Mesendoderm (in vitro differentiated cells): ENCODE data around the gene SEMA4G.

Source experiments
- DNase-seq: peaks from one replicate; pipeline ENCODE4 v3.0.0; 2013
- H2AK5ac ChIP-seq: 2 replicates; pipeline ENCODE4 v1.6.1; 2013; ENCODE audit warnings: low read length, inconsistent platforms
- H2BK120ac ChIP-seq: 2 replicates; pipeline ENCODE4 v1.6.1; 2013; ENCODE audit warnings: low read depth, mild to moderate bottlenecking, low read length, moderate library complexity, mixed read lengths
- H2BK15ac ChIP-seq: replicated peaks from 2 replicates; pipeline ENCODE4 v1.6.1; 2013; ENCODE audit warnings: low read depth, mild to moderate bottlenecking, moderate library complexity
- H2BK5ac ChIP-seq: 2 replicates; pipeline ENCODE4 v1.6.1; 2013; ENCODE audit warnings: low read length, inconsistent platforms
- H3K18ac ChIP-seq: 2 replicates; pipeline ENCODE4 v1.6.1; 2013; ENCODE audit warnings: mild to moderate bottlenecking, low read length, mixed read lengths
- H3K23ac ChIP-seq: one replicate; pipeline ENCODE4 v1.6.1; 2013; ENCODE audit warnings: low read length
- H3K27ac ChIP-seq: 2 replicates; pipeline ENCODE4 v1.5.1; 2013; ENCODE audit warnings: low read depth, mild to moderate bottlenecking, inconsistent platforms, low read length, moderate library complexity
- H3K27me3 ChIP-seq: 2 replicates; pipeline ENCODE4 v1.6.1; 2013; ENCODE audit warnings: low read length, control low read depth, mild to moderate bottlenecking, inconsistent platforms; ENCODE audit not compliant: insufficient read depth, poor library complexity
- H3K36me3 ChIP-seq: 2 replicates; pipeline ENCODE4 v1.6.1; 2013; ENCODE audit warnings: low read length, inconsistent platforms; ENCODE audit not compliant: control insufficient read depth, insufficient read depth
- H3K4ac ChIP-seq: one replicate; pipeline ENCODE4 v1.6.1; 2013; ENCODE audit warnings: low read depth, mild to moderate bottlenecking, low read length, moderate library complexity
- H3K4me1 ChIP-seq: 2 replicates; pipeline ENCODE4 v1.6.1; 2013; ENCODE audit warnings: low read depth, low read length, inconsistent platforms; ENCODE audit not compliant: control insufficient read depth
- H3K4me2 ChIP-seq: 2 replicates; pipeline ENCODE4 v1.6.1; 2013; ENCODE audit warnings: low read length
- H3K4me3 ChIP-seq: 2 replicates; pipeline ENCODE4 v1.5.1; 2013; ENCODE audit warnings: mild to moderate bottlenecking, low read length
- H3K56ac ChIP-seq: one replicate; pipeline ENCODE4 v1.6.1; 2013; ENCODE audit warnings: low read length
- H3K79me1 ChIP-seq: 2 replicates; pipeline ENCODE4 v1.6.1; 2013; ENCODE audit warnings: low read length, inconsistent platforms
- H3K79me2 ChIP-seq: 2 replicates; pipeline ENCODE4 v1.6.1; 2013; ENCODE audit warnings: mild to moderate bottlenecking, low read length; ENCODE audit not compliant: control insufficient read depth, insufficient read depth
- H3K9ac ChIP-seq: 2 replicates; pipeline ENCODE4 v1.6.1; 2013; ENCODE audit warnings: low read length, inconsistent platforms
- H4K5ac ChIP-seq: one replicate; pipeline ENCODE4 v1.6.1; 2013; ENCODE audit warnings: low read length
- H4K8ac ChIP-seq: one replicate; pipeline ENCODE4 v1.6.1; 2013; ENCODE audit warnings: low read depth, mild to moderate bottlenecking, control low read depth, low read length, moderate library complexity
- WGBS: extraction: QIAGEN DNeasy Blood & Tissue Kit; methylation state at CpG from one replicate; pipeline ENCODE4 v1.1.7; 2013; ENCODE audit warnings: low lambda C conversion rate, missing lambda C conversion rate; ENCODE audit not compliant: insufficient coverage; ENCODE audit errors: extremely low coverage; 5-methylcytosine and 5-hydroxymethylcytosine counted together

SEMA4G gene

DNA sequence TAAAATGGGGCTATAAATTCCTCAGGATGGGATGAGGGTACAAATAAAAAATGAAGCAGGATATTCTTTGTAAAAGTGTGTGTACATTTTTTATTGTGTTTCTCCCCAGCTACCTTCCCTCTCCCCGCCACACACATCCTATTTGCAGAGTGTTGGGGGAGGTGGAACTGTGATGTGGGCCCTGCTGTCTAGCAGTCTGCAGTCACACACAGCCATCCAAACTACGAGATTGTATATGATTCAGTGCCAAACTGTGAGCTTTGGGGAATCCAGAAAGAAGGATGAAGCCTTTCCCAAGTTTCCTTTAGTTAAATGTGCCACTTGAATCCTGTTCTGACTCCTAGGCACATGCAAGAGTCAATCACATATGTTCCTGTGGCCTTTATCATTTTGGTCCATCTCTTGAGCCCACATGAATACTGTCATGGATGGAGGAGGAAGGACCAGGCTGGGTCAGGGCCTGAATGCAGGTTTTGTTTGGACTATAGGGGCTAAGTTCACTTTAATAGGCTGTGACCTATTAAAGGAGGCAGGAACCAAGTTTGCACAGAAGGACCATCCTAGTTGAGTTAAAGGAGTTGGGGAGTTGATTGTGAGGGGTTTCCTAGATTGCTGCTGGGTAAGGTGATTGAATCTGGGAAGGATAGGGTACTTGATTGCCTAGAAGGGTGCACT lies 1.1 kb upstream of the SEMA4G start:
- no peak for DNase-seq
- Histone ChIP-seq H3K4me1 (peaks cover 9% of the 10 kb centered on the region), H3K9ac (no peak overlapping the region), H3K4me3 (no peak overlapping the region), H3K36me3 (peaks cover 1% of the 10 kb centered on the region), H2AK5ac (no peak overlapping the region), H3K18ac (no peak overlapping the region), H2BK5ac (no peak overlapping the region), H4K8ac (no peak overlapping the region), H4K5ac (no peak overlapping the region), H3K27ac (no peak overlapping the region), H3K23ac (no peak overlapping the region), H3K79me2 (no peaks in the 10 kb centered on the region), H3K56ac (no peak overlapping the region), H3K4me2 (no peak overlapping the region), H3K4ac (no peak overlapping the region), H3K79me1 (no peaks in the 10 kb centered on the region), H2BK15ac (no peak overlapping the region), H2BK120ac (no peak overlapping the region), H3K27me3 (no peaks in the 10 kb centered on the region)
- WGBS, result no CpG with 5 or more reads among the region's 2 CpGs

DNA sequence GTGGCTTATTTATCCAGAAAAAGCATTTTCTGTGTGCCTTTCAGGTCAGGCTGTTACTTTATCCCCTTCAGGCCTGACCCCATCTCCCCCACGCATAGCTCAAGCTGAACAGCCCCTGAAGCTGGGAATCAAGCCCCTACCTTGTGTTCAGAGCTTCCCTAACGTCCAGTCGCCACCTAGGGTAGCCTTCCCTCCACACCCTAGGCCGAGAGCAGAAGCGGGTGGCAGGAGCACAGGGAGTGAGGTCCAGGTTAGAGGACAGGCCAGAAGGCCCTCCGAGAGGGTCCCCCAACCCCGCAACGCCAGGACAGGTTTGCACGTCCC lies 479 bp upstream of the SEMA4G start:
- WGBS, result no CpG with 5 or more reads among the region's 9 CpGs
- no peak for DNase-seq
- no peak overlapping the region for H3K4ac ChIP-seq
- H3K18ac ChIP-seq, result no peak overlapping the region
- H4K8ac ChIP-seq, result no peak overlapping the region
- H3K56ac ChIP-seq, result peak overlapping the region; percentile 78
- H2BK5ac ChIP-seq, result no peak overlapping the region
- no peak overlapping the region for H2BK15ac ChIP-seq
- no peak overlapping the region for H2AK5ac ChIP-seq
- H3K4me1 ChIP-seq, result peaks cover 9% of the 10 kb centered on the region
- peak overlapping the region; percentile 49 for H3K9ac ChIP-seq
- no peaks in the 10 kb centered on the region for H3K79me2 ChIP-seq
- H3K36me3 ChIP-seq, result peaks cover 1% of the 10 kb centered on the region
- peak overlapping the region; percentile 52 for H3K4me2 ChIP-seq
- peak overlapping the region; percentile 19 for H3K23ac ChIP-seq
- no peaks in the 10 kb centered on the region for H3K27me3 ChIP-seq
- no peaks in the 10 kb centered on the region for H3K79me1 ChIP-seq
- H3K4me3 ChIP-seq, result no peak overlapping the region
- H3K27ac ChIP-seq, result no peak overlapping the region
- H2BK120ac ChIP-seq, result no peak overlapping the region
- no peak overlapping the region for H4K5ac ChIP-seq

DNA sequence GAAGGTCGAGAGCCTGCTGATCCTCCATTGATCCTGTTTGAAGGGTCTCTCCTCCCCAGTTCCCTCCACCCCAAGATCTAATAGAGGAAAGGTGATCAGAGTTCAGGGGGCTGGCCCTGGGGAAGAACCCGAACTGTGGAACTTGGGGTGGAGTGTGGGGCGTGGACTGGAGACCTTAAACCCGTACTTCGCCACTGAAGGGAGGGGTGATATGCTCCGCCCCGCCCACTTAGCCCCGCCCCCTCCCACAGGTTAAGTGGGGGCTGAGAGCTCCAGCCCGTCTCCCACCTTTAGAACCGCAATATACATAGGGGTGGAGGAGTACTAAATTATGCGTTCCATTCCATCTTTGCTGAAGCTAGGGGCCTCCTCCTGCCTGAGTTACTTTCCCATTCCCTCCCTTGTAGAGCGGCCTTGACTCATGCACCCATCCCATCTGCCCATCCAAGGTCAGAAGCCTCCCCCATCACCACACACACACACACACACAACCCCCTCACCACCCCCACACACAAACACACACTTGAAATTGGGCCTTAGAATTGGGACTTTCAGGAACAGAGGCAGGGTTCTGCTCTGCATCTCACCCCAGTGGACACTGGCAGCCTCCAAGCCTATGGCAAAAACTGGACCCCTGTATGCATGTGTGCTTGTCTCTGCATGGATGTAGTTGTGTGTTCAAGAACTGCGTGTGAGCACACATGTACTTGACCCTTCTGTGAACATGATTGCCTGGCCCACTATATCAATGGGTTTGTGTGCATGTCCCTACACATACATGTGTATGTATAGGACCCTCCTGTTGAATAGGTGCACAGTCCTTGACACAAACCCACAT lies 991 bp downstream of the SEMA4G start:
- no peak overlapping the region for H3K4ac ChIP-seq
- H3K18ac ChIP-seq, result no peak overlapping the region
- H2BK120ac ChIP-seq, result no peak overlapping the region
- H3K56ac ChIP-seq, result peak overlapping the region; percentile 84
- H3K9ac ChIP-seq, result peak overlapping the region; percentile 82
- H3K79me1 ChIP-seq, result no peaks in the 10 kb centered on the region
- no peaks in the 10 kb centered on the region for H3K79me2 ChIP-seq
- no peak overlapping the region for H4K8ac ChIP-seq
- no peak overlapping the region for H4K5ac ChIP-seq
- H2BK15ac ChIP-seq, result no peak overlapping the region
- DNase-seq, result peak; percentile 61
- no CpG with 5 or more reads among the region's 13 CpGs for WGBS
- H3K27me3 ChIP-seq, result no peaks in the 10 kb centered on the region
- H3K4me2 ChIP-seq, result peak overlapping the region; percentile 74
- no peak overlapping the region for H3K23ac ChIP-seq
- H3K4me3 ChIP-seq, result peak overlapping the region; percentile 58
- H2BK5ac ChIP-seq, result no peak overlapping the region
- no peak overlapping the region for H2AK5ac ChIP-seq
- H3K27ac ChIP-seq, result no peak overlapping the region
- no peaks in the 10 kb centered on the region for H3K36me3 ChIP-seq
- H3K4me1 ChIP-seq, result peaks cover 9% of the 10 kb centered on the region

DNA sequence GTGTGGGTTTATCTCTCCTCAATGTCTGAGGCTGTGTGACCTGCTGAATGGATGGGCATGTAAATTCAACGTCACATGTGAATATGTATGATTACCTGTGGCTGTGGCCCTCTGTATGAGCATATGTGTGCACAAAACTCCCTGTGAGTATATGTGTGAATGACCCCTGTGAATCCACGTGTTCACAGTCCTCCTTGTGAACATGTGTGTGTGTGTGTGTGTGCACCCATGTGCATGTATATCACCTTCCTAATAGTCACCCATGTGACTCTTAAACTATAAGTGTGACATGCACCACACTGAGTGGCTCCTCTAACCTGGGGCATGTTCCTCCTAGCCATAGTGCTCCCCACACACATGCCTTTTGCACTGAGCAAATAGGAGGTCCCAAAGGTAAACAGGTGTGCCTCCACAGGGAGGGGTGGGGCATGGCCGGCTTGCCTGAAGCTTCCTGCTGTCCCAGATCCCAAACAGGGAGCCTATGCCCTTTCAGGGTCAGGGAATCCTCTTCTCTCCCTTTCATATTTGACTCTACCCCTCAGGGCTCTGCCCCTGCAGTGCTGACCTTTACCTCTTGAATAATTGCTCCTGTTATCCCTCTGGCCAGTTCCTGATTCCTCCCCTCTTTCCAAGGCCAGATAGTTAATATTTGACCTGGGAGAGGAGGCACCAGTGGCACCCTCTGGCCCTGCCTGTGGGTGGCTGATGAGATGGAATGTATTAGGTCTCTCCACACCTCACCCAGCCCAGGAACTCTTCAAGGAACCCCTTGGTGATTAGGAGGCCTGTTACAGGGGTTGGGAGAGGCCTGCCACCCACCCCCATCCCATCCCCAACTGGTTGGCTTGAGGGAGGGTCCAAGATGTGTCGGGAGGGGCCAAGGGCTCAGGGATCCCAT lies 1.9 kb downstream of the SEMA4G start:
- Histone ChIP-seq H2BK15ac (no peak overlapping the region), H3K27ac (no peak overlapping the region), H3K79me2 (no peaks in the 10 kb centered on the region), H3K4me3 (no peak overlapping the region), H3K9ac (no peak overlapping the region), H2BK5ac (no peak overlapping the region), H3K4me1 (peaks cover 9% of the 10 kb centered on the region), H3K56ac (peak overlapping the region; percentile 2), H3K79me1 (no peaks in the 10 kb centered on the region), H2AK5ac (no peak overlapping the region), H3K27me3 (no peaks in the 10 kb centered on the region), H3K23ac (no peak overlapping the region), H3K4ac (no peak overlapping the region), H3K4me2 (no peak overlapping the region), H2BK120ac (no peak overlapping the region), H4K8ac (no peak overlapping the region), H4K5ac (no peak overlapping the region), H3K36me3 (no peaks in the 10 kb centered on the region), H3K18ac (no peak overlapping the region)
- no CpG with 5 or more reads among the region's 4 CpGs for WGBS
- DNase-seq, result no peak

DNA sequence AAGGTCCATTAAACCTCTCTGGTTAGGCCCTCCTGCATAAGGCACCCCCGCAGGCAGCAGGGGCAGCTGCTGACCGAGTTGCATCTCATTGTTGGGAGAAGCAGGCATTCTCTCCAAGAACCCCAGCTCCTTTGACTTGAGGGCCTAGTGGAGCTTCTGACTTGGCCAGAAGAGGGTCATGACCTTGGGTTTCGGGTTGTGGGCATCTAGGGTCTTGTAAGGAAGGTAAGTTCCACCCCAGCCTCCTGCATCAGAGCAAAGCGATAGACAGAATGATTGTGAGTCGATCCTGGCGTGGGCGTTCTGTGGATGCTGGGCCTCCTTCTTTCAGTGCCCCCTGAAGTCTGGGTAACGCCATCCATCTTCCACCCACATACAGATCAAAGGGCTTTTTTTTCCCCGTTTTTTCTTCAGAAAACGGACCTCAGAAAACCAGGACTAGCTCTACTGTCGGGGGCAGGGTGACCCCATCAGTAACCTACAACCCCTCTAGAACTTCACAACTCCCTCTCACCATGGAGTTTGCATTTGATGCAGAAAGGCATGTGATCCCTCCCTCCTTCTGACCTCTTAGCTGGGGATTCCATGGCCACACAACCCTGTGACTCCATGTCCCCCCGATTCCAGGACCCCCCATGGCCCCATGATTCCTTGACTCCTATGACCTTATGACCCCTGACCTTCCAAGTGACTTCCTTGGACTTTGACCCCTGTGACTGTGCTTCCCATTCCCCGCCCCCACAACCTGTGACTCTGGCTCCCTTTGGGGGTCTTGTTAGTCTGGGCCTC lies 3.0 kb downstream of the SEMA4G start:
- no peak overlapping the region for H3K56ac ChIP-seq

More for the DNA sequence above, 3.0 kb downstream of the SEMA4G start:
- Histone ChIP-seq H3K27me3 (no peaks in the 10 kb centered on the region), H3K4ac (no peak overlapping the region), H2AK5ac (no peak overlapping the region), H4K5ac (no peak overlapping the region), H2BK120ac (no peak overlapping the region), H2BK5ac (no peak overlapping the region), H3K23ac (no peak overlapping the region), H3K79me1 (no peaks in the 10 kb centered on the region), H3K27ac (no peak overlapping the region), H3K36me3 (no peaks in the 10 kb centered on the region), H3K9ac (no peak overlapping the region), H4K8ac (no peak overlapping the region), H3K18ac (no peak overlapping the region), H3K4me1 (peaks cover 9% of the 10 kb centered on the region), H3K79me2 (no peaks in the 10 kb centered on the region), H2BK15ac (no peak overlapping the region), H3K4me2 (no peak overlapping the region), H3K4me3 (no peak overlapping the region)
- WGBS, result no CpG with 5 or more reads among the region's 13 CpGs
- DNase-seq, result no peak
